Measurements from ENCODE around the gene DHCR24. TPM values are rescaled to one million over a fixed set of nuclear protein-coding genes. Genes with fewer than 3 reads are reported as not detected.
"Not testable (repeated sequence)": the region's sequence is repeated elsewhere in the genome, so short reads cannot be mapped to it uniquely, and the experiment has no call there.

The DHCR24 gene
- total RNA-seq, 1 experiment from 2014 or later = 121 TPM

GRCh38 chr1:54888080-54888733 lies 1.2 kb upstream of the DHCR24 start:
- DNase-seq (ENCODE audit: low read depth) = no peak

- peak; percentile 25 for DNase-seq (ENCODE audit: low read depth)
Observed at GRCh38 chr1:54887665-54888071, 673 bp upstream of the DHCR24 start.

- DNase-seq (ENCODE audit: low read depth) = peak; percentile 64
Observed at GRCh38 chr1:54885807-54886723, 930 bp downstream of the DHCR24 start.

- no peak for DNase-seq (ENCODE audit: low read depth)
Observed at GRCh38 chr1:54885237-54885679, 1.7 kb downstream of the DHCR24 start.

GRCh38 chr1:54884768-54885167 lies 2.2 kb downstream of the DHCR24 start:
- DNase-seq (ENCODE audit: low read depth) = no peak

- DNase-seq (ENCODE audit: low read depth) = no peak
Observed at GRCh38 chr1:54884135-54884586, 2.8 kb downstream of the DHCR24 start.

GRCh38 chr1:54883349-54884102 lies 3.5 kb downstream of the DHCR24 start:
- DNase-seq (ENCODE audit: low read depth) = no peak

GRCh38 chr1:54882519-54882918 lies 4.5 kb downstream of the DHCR24 start:
- DNase-seq (ENCODE audit: low read depth) = no peak

- DNase-seq (ENCODE audit: low read depth) = not testable (repeated sequence)
Observed at GRCh38 chr1:54881604-54882003, 5.4 kb downstream of the DHCR24 start.

- no peak for DNase-seq (ENCODE audit: low read depth)
Observed at GRCh38 chr1:54879872-54880271, 7.1 kb downstream of the DHCR24 start.

GRCh38 chr1:54876814-54877213 lies 10.2 kb downstream of the DHCR24 start:
- DNase-seq (ENCODE audit: low read depth) = no peak

GRCh38 chr1:54875000-54875399 lies 12.0 kb downstream of the DHCR24 start:
- no peak for DNase-seq (ENCODE audit: low read depth)

- no peak for DNase-seq (ENCODE audit: low read depth)
Observed at GRCh38 chr1:54874079-54874830, 12.7 kb downstream of the DHCR24 start.

GRCh38 chr1:54872036-54872331 lies 15.0 kb downstream of the DHCR24 start:
- DNase-seq (ENCODE audit: low read depth) = no peak

GRCh38 chr1:54871275-54872035 lies 15.5 kb downstream of the DHCR24 start:
- no peak for DNase-seq (ENCODE audit: low read depth)

GRCh38 chr1:54870869-54871268 lies 16.1 kb downstream of the DHCR24 start:
- DNase-seq (ENCODE audit: low read depth) = no peak

- no peak for DNase-seq (ENCODE audit: low read depth)
Observed at GRCh38 chr1:54869173-54869851, 17.7 kb downstream of the DHCR24 start.

GRCh38 chr1:54867717-54868057 lies 19.3 kb downstream of the DHCR24 start:
- no peak for DNase-seq (ENCODE audit: low read depth)

GRCh38 chr1:54866801-54867716 lies 19.9 kb downstream of the DHCR24 start:
- no peak for DNase-seq (ENCODE audit: low read depth)

All from Daoy (cell line).